ENCODE measurements around the gene TTC32.

The TTC32 gene

GRCh38 chr2:19851116-19851695, 50.6 kb downstream of the TTC32 start:
- H3K27ac ChIP-seq = no peak overlapping the region
- no peaks in the 10 kb centered on the region for H4K20me1 ChIP-seq
- no peaks in the 10 kb centered on the region for H3K9me3 ChIP-seq (replicated peaks in 1 of 11)
- TF ChIP-seq Cebpa-rat (IDR thresholded peaks at IDR 0.05) = no peak
- no peaks in the 10 kb centered on the region for H3K36me3 ChIP-seq
- H3K9ac ChIP-seq = no peak overlapping the region
- H3K4me1 ChIP-seq = no peaks in the 10 kb centered on the region
- H3K4me2 ChIP-seq = no peak overlapping the region
- H3K27me3 ChIP-seq = no peaks in the 10 kb centered on the region
- no peak overlapping the region for H3K4me3 ChIP-seq

GRCh38 chr2:19850056-19851050, 51.4 kb downstream of the TTC32 start:
- no peaks in the 10 kb centered on the region for H3K9me3 ChIP-seq (replicated peaks in 1 of 11)
- no peak overlapping the region for H3K4me2 ChIP-seq
- no peak for TF ChIP-seq Cebpa-rat (IDR thresholded peaks at IDR 0.05)
- H3K4me1 ChIP-seq = no peaks in the 10 kb centered on the region
- no peaks in the 10 kb centered on the region for H3K36me3 ChIP-seq
- H3K4me3 ChIP-seq = no peak overlapping the region
- no peaks in the 10 kb centered on the region for H4K20me1 ChIP-seq
- no peaks in the 10 kb centered on the region for H3K27me3 ChIP-seq
- no peak overlapping the region for H3K27ac ChIP-seq
- H3K9ac ChIP-seq = no peak overlapping the region

GRCh38 chr2:19848952-19849351, 52.8 kb downstream of the TTC32 start:
- Histone ChIP-seq H3K27ac (no peak overlapping the region), H3K9ac (no peak overlapping the region), H3K4me1 (no peaks in the 10 kb centered on the region), H4K20me1 (no peaks in the 10 kb centered on the region), H3K4me3 (no peak overlapping the region), H3K9me3 (replicated peaks in 1 of 11) (no peaks in the 10 kb centered on the region), H3K36me3 (no peaks in the 10 kb centered on the region), H3K4me2 (no peak overlapping the region), H3K27me3 (no peaks in the 10 kb centered on the region)
- TF ChIP-seq Cebpa-rat (IDR thresholded peaks at IDR 0.05) = no peak

GRCh38 chr2:19848029-19848750, 53.6 kb downstream of the TTC32 start:
- no peaks in the 10 kb centered on the region for H3K36me3 ChIP-seq
- TF ChIP-seq Cebpa-rat (IDR thresholded peaks at IDR 0.05) = no peak
- no peaks in the 10 kb centered on the region for H3K4me1 ChIP-seq
- no peak overlapping the region for H3K4me2 ChIP-seq
- H4K20me1 ChIP-seq = no peaks in the 10 kb centered on the region
- H3K9me3 ChIP-seq (replicated peaks in 1 of 11) = no peaks in the 10 kb centered on the region
- no peak overlapping the region for H3K27ac ChIP-seq
- H3K4me3 ChIP-seq = no peak overlapping the region
- no peak overlapping the region for H3K9ac ChIP-seq
- H3K27me3 ChIP-seq = no peaks in the 10 kb centered on the region

- H3K27me3 ChIP-seq = no peaks in the 10 kb centered on the region
- no peak overlapping the region for H3K4me3 ChIP-seq
- no peaks in the 10 kb centered on the region for H4K20me1 ChIP-seq
- H3K4me2 ChIP-seq = no peak overlapping the region
- no peak overlapping the region for H3K9ac ChIP-seq
- H3K27ac ChIP-seq = no peak overlapping the region
- no peaks in the 10 kb centered on the region for H3K9me3 ChIP-seq (replicated peaks in 1 of 11)
- TF ChIP-seq Cebpa-rat (IDR thresholded peaks at IDR 0.05) = no peak
- H3K4me1 ChIP-seq = no peaks in the 10 kb centered on the region
- H3K36me3 ChIP-seq = no peaks in the 10 kb centered on the region
These were observed 54.3 kb downstream of the TTC32 start for GRCh38 chr2:19847486-19847885.
